LNCaP clone FGC (cell line): Measurements from ENCODE around the gene ASS1.

Experiments
- DNase-seq: peaks from one replicate; pipeline ENCODE4 v3.0.0-alpha.2; 2011; ENCODE audit warnings: low read depth
- H3K4me3 ChIP-seq: 2 replicates; pipeline ENCODE4 v1.5.1; 2011; ENCODE audit warnings: mild to moderate bottlenecking, low read depth, low read length, control low read depth
- CTCF ChIP-seq: IDR thresholded peaks from 2 replicates; pipeline ENCODE4 v1.5.1; 2012; ENCODE audit warnings: mild to moderate bottlenecking; ENCODE audit not compliant: control insufficient read depth, insufficient read depth; ENCODE audit errors: extremely low read depth

The ASS1 gene

GRCh38 chr9:130409246-130409645, 35.5 kb upstream of the ASS1 start:
- TF ChIP-seq CTCF, result no peak
- no peak overlapping the region for H3K4me3 ChIP-seq
- no peak for DNase-seq

DNA sequence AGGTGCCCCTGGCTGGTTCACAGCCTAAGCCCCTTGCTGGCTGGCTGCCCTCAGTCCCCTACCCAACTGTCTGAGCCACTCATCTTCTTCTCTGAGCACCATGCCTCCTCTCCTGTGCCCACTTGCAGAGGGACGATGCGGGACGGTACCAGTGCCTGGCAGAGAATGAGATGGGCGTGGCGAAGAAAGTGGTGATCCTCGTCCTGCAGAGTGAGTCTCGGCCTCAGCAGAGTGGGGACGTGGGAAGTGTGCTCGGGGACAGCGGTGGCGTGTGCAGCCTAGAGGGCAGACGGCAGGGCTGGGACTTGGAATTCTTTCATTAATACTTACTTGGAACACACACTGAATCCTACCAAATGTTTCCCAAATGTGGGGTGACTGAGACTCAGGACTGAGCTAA, 34.3 kb upstream of the ASS1 start:
- no peak overlapping the region for H3K4me3 ChIP-seq
- no peak for DNase-seq
- no peak for TF ChIP-seq CTCF

DNA sequence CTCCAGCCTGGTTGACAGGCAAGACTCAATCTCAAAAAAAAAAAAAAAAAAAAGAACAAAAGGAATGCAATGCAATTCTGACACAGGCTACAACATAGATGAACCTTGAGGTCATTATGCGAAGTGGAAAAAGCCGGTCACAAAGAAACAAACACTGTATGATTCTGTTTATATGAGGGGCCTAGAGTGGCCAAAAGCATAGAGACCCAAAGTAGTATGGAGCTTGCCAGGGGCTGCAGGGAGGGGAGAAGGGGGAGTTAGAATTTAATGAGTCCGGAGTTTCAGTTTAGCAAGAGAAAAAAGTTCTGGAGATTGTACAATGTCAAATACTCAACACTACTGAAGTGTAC, 33.2 kb upstream of the ASS1 start:
- no peak overlapping the region for H3K4me3 ChIP-seq
- DNase-seq, result no peak
- TF ChIP-seq CTCF, result no peak

DNA sequence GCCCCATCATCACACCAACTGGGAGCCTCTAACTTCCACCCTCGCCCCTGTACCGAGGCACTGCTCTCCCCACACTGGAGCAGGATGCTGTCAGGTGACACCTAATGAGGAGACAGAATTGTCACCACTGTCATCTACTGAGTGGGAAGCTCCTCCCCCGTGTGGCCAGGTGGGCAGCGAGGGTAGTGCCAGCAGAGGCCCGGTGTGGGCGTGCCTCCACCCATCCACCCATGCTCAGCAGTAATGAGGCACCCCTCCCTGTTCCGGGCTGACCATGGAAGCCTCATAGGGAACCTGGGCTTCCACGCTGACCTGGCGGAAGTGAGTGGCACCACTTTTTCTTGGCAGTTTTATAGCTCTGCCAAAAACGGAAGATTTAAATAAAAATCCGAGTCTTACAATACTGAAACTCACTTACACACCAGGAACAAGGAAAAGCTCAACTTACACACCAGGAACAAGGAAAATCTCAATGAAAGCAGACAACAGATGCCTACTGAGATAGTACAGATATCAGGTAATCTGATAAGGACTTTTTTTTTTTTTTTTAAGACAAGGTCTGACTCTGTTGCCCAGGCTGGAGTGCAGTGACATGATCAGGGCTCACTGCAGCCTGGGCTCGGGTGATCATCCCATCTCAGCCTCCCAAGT, 30.6 kb upstream of the ASS1 start:
- TF ChIP-seq CTCF, result no peak
- DNase-seq, result no peak

GRCh38 chr9:130414910-130415746, 29.6 kb upstream of the ASS1 start:
- TF ChIP-seq CTCF, result no peak
- H3K4me3 ChIP-seq, result no peak overlapping the region
- no peak for DNase-seq

More for the DNA sequence above, 30.6 kb upstream of the ASS1 start:
- H3K4me3 ChIP-seq, result no peak overlapping the region

GRCh38 chr9:130417602-130418001, 27.2 kb upstream of the ASS1 start:
- DNase-seq, result no peak

More at GRCh38 chr9:130417602-130418001, 27.2 kb upstream of the ASS1 start:
- H3K4me3 ChIP-seq, result no peak overlapping the region
- 0 out of 2 replicates have a peak, but pooled peaks have one; percentile 8 for TF ChIP-seq CTCF
